Tibial nerve (tissue), 4 donors: ENCODE measurements around the gene DCTN1. TPM values are rescaled to one million over a fixed set of nuclear protein-coding genes. Genes with fewer than 3 reads are reported as not detected.
"Not testable (repeated sequence)": the region's sequence is repeated elsewhere in the genome, so short reads cannot be mapped to it uniquely, and the experiment has no call there.

ENCODE experiments used
- DNase-seq, 2 donors: peaks; one replicate each; pipeline ENCODE4 v3.0.0-alpha.2; 2019; ENCODE audit warnings: low spot score in 2 of 2
- H3K27ac ChIP-seq, 4 donors: fragments of 200-600 bp; sonication (generic) in 3 of 4; one replicate each; pipeline ENCODE4 v1.5.1; 2017 to 2019; ENCODE audit warnings: mild to moderate bottlenecking in 1 of 4
- H3K27me3 ChIP-seq, 2 donors: fragments of 200-600 bp; sonication (generic) in 1 of 2; one replicate each; pipeline versions ENCODE4 v1.5.1 to v1.6.0; 2017 to 2019
- H3K36me3 ChIP-seq, 3 donors: fragments of 200-600 bp; sonication (generic); one replicate each; pipeline ENCODE4 v1.5.1; 2018 to 2019
- H3K4me1 ChIP-seq, 4 donors: fragments of 200-600 bp; sonication (generic) in 3 of 4; one replicate each; pipeline ENCODE4 v1.5.1; 2017 to 2019
- H3K4me3 ChIP-seq, 4 donors: fragments of 200-600 bp; sonication (generic) in 3 of 4; one replicate each; pipeline ENCODE4 v1.5.1; 2017 to 2019; ENCODE audit warnings: mild to moderate bottlenecking in 1 of 4, moderate library complexity in 1 of 4
- H3K9me3 ChIP-seq, 4 donors: fragments of 200-600 bp; sonication (generic) in 3 of 4; one replicate each; pipeline ENCODE4 v1.5.1; 2017 to 2019
- CTCF ChIP-seq, 5 experiments: fragments of 200-600 bp in 3 of 5; fragments of 450-650 bp in 2 of 5; sonication (generic) in 3 of 5; IDR thresholded peaks; one replicate each; pipeline ENCODE4 v1.5.1; 2016 to 2019; ENCODE audit warnings: antibody characterized with exemption in 5 of 5, mild to moderate bottlenecking in 3 of 5, moderate library complexity in 2 of 5
- EP300 ChIP-seq, 2 donors: sonication (generic); formaldehyde crosslinking; IDR thresholded peaks; one replicate each; pipeline ENCODE4 v1.6.1; 2017; ENCODE audit warnings: antibody characterized with exemption in 2 of 2, mild to moderate bottlenecking in 1 of 2
- POLR2A ChIP-seq, 2 donors: fragments of 450-650 bp; IDR thresholded peaks; one replicate each; pipeline ENCODE4 v1.6.1; 2017; ENCODE audit warnings: antibody characterized with exemption in 2 of 2, mild to moderate bottlenecking in 2 of 2, moderate library complexity in 2 of 2
- WGBS, 2 donors: methylation state at CpG; one replicate each; pipeline ENCODE4 v1.1.5; 2018; 5-methylcytosine and 5-hydroxymethylcytosine counted together
- total RNA-seq, 4 donors: library from RNA; depleted of rRNA; stranded (reverse); fragments of >200 nt; gene quantifications; one replicate each; pipeline ENCODE4 v1.1.0, GENCODE V29; 2016

The DCTN1 gene
- total RNA-seq, 4 donors from 2014 or later: 122 to 157 (median 140) TPM

GRCh38 chr2:74343316-74343715 lies 36.8 kb downstream of the DCTN1 start, which contains the start of gene SLC4A5:
TSS of gene SLC4A5 (minus strand) at chr2:74343416. CDS start at chr2:74315023, 28,393 bp downstream.
- H3K36me3 ChIP-seq: peaks cover 0 to 27% (median 0%) of the 10 kb centered on the region in 3 donors
- H3K4me3 ChIP-seq: no peak within 1 kb of the TSS
- no peaks in the 10 kb centered on the region for H3K9me3 ChIP-seq
- no peak for DNase-seq
- H3K4me1 ChIP-seq: no peaks in the 10 kb centered on the region
- 39 to 41% methylated on average over 2 of the region's 2 CpGs for WGBS, 2 donors
- no peaks in the 10 kb centered on the region for H3K27me3 ChIP-seq
- TF ChIP-seq EP300 (IDR thresholded peaks at IDR 0.05) (no peak), POLR2A (IDR thresholded peaks at IDR 0.05) (no peak), CTCF (IDR thresholded peaks at IDR 0.05) (no peak)
- H3K27ac ChIP-seq: no peak within 1 kb of the TSS

- H3K36me3 ChIP-seq: peaks cover 0 to 39% (median 4%) of the 10 kb centered on the region in 3 donors
- WGBS, 2 donors: 73 to 84% methylated on average over 2 of the region's 2 CpGs
- not testable (repeated sequence) for H3K27me3 ChIP-seq, H3K9me3 ChIP-seq, H3K27ac ChIP-seq, DNase-seq, H3K4me1 ChIP-seq, H3K4me3 ChIP-seq
Measured at GRCh38 chr2:74336227-74336626, 43.9 kb downstream of the DCTN1 start.

GRCh38 chr2:74334931-74335333 lies 45.2 kb downstream of the DCTN1 start:
- 37 to 39% methylated on average over 3 of the region's 3 CpGs for WGBS, 2 donors

GRCh38 chr2:74333896-74334586 lies 46.1 kb downstream of the DCTN1 start:
- H3K9me3 ChIP-seq: no peaks in the 10 kb centered on the region
- WGBS, 2 donors: 86 to 91% methylated on average over 6 of the region's 6 CpGs
- TF ChIP-seq CTCF (IDR thresholded peaks at IDR 0.05) (no peak), POLR2A (IDR thresholded peaks at IDR 0.05) (no peak), EP300 (IDR thresholded peaks at IDR 0.05) (no peak)
- H3K4me3 ChIP-seq: no peak overlapping the region
- no peaks in the 10 kb centered on the region for H3K27me3 ChIP-seq
- H3K36me3 ChIP-seq: peaks cover 0 to 60% (median 14%) of the 10 kb centered on the region in 3 donors
- no peak overlapping the region for H3K27ac ChIP-seq
- no peak for DNase-seq
- no peaks in the 10 kb centered on the region for H3K4me1 ChIP-seq

More at GRCh38 chr2:74334931-74335333, 45.2 kb downstream of the DCTN1 start:
- peak; percentile 63 to 77 for DNase-seq
- Histone ChIP-seq H3K4me1 (no peaks in the 10 kb centered on the region), H3K27ac (no peak overlapping the region), H3K9me3 (no peaks in the 10 kb centered on the region), H3K27me3 (no peaks in the 10 kb centered on the region), H3K4me3 (no peak overlapping the region), H3K36me3 (peaks cover 0 to 52% (median 12%) of the 10 kb centered on the region in 3 donors)
- TF ChIP-seq POLR2A (IDR thresholded peaks at IDR 0.05) (no peak), CTCF (IDR thresholded peaks at IDR 0.05) (peak; percentile 71 to 94 (median 90))

- no peak for DNase-seq
- Histone ChIP-seq H3K27ac (no peak overlapping the region), H3K4me3 (no peak overlapping the region), H3K27me3 (no peaks in the 10 kb centered on the region), H3K36me3 (peaks cover 0 to 64% (median 14%) of the 10 kb centered on the region in 3 donors), H3K4me1 (no peaks in the 10 kb centered on the region), H3K9me3 (no peaks in the 10 kb centered on the region)
- no peak for TF ChIP-seq CTCF (IDR thresholded peaks at IDR 0.05)
- TF ChIP-seq EP300 (IDR thresholded peaks at IDR 0.05): no peak
- no peak for TF ChIP-seq POLR2A (IDR thresholded peaks at IDR 0.05)
- WGBS, 2 donors: 63 to 65% methylated on average over 3 of the region's 3 CpGs
Measured at GRCh38 chr2:74333175-74333574, 46.9 kb downstream of the DCTN1 start.
